Endothelial cell of hepatic sinusoid (primary cell): ENCODE results near the gene R3HDM2.
"Not testable (repeated sequence)": the region's sequence is repeated elsewhere in the genome, so short reads cannot be mapped to it uniquely, and the experiment has no call there.

Source experiments
- in situ Hi-C: cut with HindIII; loops from 2 replicates; pipeline ENCODE4 v1.10.0; 2017; ENCODE audit warnings: low sequenced_read_pairs

The R3HDM2 gene

DNA sequence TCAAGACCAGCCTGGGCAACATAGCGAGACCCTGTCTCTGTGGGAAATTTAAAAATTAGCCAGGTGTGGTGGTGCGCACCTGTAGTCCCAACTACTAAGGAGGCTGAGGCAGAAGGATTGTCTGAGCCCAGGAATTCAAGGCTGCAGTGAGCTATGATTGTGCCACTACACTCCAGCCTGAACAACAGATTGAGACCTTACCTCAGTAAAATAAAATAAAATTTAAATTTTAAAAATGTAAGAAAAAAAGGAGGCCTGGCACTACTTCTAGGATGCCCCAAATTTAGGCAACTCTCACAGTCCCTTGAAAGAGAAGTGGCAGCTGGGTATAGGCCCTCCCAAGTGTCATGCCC, 23.3 kb upstream of the R3HDM2 start:
- in situ Hi-C loops, result no loop called here

DNA sequence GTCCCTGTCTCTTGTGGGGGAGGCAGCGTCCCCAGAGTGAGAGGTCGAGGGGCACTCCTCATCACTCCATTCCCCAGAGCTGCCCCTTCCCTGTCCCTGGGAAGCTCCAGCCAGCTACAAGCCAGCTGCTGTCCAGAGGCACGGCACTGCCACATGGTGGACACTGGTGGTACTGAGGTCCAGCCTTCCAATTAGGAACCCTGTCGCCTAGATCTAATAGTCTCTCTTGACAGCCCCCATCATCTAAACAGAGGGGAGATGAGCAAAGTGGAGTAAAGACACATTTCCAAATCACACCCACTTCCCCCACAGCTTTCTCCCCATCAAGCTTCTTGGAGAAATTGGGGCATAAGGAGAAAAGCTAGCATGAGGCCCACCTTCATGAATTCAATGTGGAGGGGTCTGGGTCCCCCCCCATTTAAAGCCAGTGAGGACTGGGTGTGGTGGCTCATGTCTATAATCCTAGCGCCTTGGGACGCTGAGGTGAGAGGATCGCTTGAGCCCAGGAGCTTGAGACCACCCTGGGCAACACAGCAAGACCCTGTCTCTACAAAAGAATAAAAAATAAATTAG, 22.2 kb upstream of the R3HDM2 start:
- in situ Hi-C loops, result no loop called here

DNA sequence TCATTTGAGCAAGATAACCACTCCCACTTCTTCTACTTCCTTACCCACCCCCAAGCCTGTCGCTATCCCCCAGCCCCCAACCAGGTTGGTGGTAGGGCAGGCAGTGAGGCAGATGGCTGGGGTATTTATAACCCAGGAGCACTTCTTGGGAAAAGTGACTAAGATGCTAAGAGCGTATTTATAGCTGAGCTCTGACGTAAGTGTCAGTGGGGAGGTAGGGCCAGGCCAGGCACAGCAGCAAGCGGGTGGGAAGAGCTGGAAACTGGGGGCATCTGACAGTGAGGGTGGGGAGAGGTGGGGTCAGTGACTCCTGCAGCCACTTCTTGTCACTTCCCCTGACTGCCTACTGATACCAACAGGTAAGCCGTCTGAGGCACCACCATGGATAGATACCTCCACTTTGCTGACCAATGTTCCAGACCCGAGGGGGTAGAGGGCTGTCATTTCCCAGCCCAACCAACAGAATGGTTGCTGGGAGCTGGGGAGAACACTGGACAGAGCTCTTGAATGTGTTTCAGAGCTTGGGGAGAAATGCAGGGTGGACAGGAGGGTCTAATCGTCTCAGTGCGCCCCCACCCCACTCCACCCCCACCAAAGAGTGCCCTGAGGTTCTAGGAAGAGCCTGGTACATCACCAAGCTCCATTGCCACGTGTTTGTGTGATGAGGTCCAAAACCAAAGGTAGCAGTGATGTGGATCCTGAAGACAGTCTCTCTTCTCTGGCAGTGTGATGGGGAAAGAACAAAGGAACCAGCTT, 21.5 kb upstream of the R3HDM2 start:
- in situ Hi-C loops, result no loop called here

DNA sequence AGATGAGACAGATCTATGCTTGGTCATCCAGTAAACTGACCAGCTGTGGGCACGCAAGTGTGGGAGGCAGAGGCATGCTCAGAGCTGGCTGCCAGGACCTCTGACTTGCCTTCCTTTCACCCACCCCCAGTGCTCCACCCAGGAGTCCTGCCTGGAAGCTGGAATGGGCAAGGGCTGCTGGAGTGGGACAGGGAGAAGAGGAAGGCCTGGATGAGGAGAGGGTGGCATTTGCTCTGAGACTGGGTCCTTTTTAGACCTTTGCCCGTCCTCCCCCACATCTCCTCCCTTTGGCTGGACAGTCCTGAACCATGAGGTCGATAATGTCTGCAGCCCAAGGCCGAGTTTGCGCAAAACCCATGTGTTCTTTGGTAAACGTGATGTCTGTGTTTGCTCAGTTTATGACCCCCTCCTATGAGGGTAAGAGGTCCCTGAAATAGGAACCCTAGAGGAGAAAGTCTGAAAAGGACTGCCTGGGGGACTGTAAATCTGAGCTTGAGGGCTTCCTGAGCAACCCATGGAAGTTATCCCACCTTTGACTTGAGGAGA, 20.5 kb upstream of the R3HDM2 start:
- in situ Hi-C loops, result no loop called here

DNA sequence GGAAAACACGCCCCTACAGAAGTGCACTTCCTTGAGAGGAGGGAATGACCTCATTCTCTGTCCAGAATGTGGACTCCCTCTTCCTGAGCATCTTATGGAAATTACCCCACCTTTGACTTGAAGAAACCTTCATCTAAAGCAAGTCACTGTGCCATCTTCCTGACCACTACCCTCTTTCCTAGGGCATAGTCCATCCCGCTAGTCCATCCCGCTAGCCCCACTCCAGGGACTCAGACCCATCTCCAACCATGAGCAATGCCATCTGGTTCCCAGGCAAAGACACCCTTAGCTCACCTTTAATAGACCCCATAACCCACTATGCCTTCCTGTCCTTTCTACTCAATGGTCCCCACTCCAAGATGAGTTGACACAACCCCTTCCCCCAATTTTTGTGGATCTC, 19.2 kb upstream of the R3HDM2 start:
- in situ Hi-C loops, result no loop called here

DNA sequence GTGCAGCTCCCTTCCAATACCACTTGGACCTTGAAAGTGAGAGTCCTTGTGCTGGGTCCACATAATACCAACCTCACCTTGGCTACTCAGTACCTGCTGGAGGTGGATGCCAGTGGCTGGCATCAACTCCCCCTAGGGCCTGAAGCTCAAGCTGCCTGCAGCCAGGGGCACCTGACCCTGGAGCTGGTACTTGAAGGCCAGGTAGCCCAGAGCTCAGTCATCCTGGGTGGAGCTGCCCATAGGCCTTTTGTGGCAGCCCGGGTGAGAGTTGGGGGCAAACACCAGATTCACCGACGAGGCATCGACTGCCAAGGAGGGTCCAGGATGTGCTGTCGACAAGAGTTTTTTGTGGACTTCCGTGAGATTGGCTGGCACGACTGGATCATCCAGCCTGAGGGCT, 18.5 kb upstream of the R3HDM2 start:
- in situ Hi-C loops, result no loop called here

DNA sequence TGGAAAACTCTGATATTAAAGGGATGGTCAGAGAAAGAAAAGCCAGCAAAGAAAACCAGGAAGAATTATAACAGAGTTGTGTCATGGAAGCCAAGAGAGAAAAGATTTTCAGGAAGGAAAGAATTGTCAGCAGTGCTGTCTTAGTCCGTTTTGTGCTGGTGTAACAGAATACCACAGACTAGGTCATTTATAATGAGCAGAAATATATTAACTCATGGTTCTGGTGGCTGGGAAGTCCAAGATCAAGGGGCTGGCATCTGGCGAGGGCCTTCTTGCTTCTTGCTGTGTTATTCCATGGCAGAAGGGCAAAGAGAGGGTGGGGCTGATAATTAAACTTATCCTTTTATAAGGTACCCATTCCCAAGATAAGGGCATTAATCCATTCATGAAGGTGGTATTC, 17.8 kb upstream of the R3HDM2 start:
- in situ Hi-C loops, result no loop called here

DNA sequence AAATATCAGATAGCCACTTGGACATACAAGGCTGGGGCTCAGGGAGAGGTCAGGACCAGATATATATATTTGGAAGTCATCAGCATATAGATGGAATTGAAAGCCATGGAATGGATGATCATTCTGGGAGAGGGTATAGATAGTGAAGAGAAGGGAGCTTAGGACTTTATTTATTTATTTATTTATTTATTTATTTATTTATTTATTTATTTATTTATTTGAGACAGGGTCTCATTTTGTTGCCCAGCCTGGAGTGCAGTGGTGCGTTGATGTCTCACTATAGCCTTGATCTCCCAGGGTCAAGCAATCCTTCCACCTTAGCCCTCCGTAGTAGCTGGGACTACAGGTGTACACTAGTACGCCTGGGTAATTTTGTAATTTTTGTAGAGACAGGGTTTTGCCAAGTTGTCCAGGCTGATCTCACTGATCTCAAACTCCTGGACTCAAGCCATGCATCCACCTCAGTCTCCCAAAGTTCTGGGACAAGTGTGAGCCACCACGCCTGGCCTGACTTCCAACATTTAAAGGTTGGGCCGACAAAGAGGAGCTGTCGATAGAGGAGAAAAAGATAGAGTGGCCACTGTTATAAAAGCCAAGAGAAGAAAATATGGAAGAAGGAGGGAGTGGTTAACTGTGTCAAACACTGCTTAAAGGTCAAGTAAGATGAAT, 15.6 kb upstream of the R3HDM2 start:
- in situ Hi-C loops, result no loop called here

DNA sequence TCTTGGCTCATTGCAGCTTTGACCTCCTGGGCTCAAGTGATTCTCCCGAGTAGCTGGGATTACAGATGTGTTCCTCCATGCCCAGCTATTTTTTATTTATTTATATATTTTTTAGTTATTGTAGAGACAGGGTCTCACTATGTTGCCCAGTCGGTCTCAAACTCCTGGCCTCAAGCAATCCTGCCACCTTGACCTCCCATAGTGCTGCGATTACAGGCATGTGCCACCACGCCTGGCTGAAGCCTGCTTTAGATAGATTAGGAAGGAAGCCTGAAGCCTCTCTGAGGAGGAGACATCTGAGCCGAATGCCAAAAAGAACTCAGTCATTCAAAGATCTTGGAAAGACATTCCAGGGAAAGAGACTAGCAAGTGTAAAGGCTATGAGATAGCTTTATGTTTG, 13.9 kb upstream of the R3HDM2 start:
- in situ Hi-C loops, result no loop called here

DNA sequence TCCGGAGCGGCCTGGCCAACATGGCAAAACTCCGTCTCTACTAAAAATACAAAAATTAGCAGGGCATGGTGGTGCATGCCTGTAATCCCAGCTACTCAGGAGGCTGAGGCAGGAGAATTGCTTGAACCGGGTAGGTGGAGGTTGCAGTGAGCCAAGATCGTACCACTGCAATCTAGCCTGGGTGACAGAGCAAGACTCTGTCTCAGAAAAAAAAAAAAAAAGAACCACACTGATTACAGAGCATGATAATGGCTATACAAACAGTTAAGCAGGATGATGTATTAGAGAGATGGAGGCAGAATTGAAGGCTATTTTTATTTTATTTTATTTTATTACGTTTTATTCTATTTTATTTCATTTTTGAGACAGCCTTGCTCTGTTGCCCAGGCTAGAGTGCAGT, 13.5 kb upstream of the R3HDM2 start:
- in situ Hi-C loops, result not testable (repeated sequence)

DNA sequence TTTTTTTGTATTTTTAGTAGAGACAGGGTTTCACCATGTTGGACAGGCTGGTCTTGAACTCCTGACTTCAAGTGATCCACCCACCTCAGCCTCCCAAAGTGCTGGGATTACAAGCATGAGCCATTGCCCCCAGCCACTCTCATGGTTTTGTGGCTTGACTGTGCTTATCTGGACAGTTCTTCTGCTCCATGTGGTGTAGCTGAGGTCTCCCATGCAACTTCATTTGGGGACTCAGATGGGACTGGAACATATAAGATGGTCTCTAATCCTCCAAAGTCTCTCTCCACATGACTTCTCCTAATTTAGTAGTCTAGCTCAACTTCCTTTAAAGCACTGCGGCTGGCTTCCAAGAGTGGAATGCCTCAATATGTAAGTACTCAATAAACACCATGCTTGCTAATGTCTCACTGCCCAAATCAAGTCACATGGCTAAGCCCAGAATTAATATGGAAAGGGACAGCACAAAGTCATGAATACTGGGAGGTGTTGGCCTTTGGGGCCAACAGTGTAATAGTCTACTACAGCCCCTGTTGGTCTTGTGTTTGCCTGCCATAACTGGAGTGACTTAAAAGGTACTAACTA, 11.1 kb upstream of the R3HDM2 start:
- in situ Hi-C loops, result no loop called here

DNA sequence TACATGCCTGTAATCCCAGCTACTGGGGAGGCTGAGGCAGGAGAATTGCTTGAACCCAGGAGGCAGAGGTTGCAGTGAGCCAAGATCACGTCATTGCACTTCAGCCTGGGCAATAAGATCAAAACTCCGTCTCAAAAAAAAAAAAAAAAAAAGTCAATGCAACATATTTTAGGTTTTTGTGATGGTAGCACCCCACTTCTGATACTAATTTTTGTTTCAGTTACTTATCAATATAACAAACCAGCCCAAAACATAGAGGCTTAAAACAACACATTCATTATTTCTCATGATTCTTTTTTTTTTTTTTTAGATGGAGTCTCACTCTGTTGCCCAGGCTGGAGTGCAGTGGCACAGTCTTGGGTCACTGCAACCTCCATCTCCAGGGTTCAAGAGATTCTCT, 10.6 kb upstream of the R3HDM2 start:
- in situ Hi-C loops, result not testable (repeated sequence)

DNA sequence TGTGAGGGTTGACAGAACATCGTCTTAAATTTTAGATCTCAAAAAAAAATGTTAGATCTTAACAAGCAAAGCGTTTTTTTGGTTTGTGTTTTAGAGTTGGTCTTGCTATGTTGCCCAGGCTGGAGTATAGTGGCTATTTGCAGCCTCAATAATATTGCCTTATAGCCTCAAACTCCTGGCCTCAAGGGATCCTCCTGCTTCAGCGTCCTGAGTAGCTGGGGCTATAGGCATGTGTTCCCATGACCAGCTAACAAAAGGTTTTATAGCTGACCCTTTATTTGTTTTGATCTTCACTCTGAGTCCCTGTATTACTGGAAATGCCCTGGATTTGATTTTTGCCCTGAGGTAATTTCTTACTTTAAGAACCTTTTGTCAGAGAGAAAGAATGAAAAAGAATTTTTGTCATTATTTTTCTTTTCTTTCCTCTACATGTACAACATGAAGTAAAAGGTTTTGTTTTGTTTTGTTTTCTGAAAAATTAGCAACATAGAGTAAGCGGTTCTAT, 9.0 kb upstream of the R3HDM2 start:
- in situ Hi-C loops, result no loop called here

DNA sequence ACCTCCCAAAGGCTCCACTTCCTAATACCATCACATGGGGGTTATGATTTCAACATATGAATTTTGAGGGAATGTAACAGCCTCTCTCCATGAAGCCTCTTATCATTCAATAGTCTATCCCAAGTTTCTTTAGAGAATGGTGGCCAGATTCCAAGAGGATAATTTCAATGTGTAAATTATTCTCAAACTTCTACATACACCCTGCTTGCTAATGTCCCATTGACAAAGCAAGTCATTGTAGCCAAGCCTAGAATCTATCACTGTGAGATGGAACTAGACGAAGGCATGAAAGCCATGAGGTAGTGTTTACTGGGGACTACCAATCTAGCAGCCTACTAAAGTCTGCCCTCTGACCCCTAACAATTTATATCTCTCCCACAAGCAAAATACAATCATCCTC, 7.6 kb upstream of the R3HDM2 start:
- in situ Hi-C loops, result no loop called here

DNA sequence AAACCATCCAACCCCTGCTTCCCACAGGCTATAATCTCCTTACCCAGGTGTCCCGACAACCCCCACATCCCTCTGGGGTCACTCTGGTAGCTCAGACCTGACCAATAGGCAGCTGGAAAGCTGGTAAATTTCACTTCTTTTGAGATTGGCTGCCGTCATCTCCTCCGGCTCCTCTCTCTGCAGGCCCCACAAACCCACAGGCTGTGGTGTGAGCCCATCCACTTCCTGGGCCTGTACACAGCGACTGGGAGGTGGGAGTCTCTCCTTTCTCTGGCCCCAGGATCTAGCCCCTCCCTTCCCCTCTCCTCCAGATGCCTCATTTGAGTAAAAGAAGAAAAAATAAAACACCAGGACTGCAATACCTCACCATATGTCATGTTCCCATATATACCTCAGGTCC, 4.5 kb upstream of the R3HDM2 start:
- in situ Hi-C loops, result no loop called here

DNA sequence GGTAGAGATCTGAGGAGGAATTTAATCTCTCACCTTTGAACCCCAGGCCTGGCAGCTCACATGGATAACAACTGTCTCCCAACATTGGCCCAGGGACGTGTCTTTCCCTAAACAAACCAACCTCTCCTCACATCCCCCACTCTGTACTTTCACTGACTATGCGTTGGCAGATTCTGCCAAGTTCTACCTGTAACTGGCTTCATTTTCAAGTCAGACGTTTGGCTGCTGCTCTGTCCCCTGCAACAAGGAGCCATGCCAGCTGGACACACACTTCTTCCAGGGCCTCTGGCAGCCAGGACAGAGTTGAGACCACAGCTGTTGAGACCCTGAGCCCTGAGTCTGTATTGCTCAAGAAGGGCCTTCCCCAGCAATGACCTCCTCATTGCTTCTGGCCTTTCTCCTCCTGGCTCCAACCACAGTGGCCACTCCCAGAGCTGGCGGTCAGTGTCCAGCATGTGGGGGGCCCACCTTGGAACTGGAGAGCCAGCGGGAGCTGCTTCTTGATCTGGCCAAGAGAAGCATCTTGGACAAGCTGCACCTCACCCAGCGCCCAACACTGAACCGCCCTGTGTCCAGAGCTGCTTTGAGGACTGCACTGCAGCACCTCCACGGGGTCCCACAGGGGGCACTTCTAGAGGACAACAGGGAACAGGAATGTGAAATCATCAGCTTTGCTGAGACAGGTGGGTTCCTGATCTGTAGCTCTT, 3.8 kb upstream of the R3HDM2 start, which contains the start of gene INHBC:
Gene INHBC, plus strand, starts transcription at position 268 of the 707 bp plus-strand sequence. Its CDS starts 103 bp downstream, at position 371.
- in situ Hi-C loops, result no loop called here

DNA sequence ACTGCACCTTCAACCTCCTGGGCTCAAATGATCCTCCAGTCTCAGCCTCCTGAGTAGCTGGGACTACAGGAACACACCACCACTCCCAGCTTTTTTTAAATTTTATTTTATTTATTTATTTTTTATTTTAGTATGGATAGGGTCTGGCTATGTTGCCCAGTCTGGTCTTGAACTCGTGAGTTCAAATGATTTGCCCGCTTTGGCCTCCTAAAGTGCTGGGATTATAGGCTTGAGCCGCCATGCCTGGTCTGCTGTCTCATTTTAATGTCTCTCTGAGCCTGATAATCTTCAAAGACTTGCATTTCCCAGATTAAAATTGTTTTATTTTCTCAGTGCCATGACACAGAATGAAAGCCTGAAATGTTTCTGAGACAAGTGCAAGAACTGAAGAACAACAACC, 2.5 kb upstream of the R3HDM2 start:
- in situ Hi-C loops, result no loop called here

DNA sequence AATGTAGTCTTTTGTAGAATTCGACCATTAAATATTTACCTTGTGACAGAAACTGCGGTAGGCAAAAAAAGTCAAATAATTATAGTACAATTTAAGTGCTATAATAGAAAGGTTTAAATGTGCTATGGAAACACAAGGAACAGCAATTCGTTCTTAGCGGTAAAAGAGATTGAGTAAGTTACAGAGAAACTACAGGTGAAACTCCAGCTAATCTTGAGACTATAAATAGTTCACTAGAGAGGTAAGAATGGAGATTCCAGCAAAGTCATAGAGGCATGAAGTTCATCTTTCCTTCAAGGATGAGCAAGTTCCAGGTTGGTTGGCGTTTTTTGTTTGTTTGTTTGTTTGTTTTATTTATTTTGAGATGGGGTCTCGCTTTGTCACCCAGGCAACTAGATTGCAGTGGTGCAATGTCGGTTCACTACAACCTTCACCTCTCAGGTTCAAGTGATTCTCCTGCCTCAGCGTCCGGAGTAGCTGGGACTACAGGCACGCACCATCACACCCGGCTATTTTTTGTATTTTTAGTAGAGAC, 878 bp upstream of the R3HDM2 start:
- in situ Hi-C loops, result no loop called here

DNA sequence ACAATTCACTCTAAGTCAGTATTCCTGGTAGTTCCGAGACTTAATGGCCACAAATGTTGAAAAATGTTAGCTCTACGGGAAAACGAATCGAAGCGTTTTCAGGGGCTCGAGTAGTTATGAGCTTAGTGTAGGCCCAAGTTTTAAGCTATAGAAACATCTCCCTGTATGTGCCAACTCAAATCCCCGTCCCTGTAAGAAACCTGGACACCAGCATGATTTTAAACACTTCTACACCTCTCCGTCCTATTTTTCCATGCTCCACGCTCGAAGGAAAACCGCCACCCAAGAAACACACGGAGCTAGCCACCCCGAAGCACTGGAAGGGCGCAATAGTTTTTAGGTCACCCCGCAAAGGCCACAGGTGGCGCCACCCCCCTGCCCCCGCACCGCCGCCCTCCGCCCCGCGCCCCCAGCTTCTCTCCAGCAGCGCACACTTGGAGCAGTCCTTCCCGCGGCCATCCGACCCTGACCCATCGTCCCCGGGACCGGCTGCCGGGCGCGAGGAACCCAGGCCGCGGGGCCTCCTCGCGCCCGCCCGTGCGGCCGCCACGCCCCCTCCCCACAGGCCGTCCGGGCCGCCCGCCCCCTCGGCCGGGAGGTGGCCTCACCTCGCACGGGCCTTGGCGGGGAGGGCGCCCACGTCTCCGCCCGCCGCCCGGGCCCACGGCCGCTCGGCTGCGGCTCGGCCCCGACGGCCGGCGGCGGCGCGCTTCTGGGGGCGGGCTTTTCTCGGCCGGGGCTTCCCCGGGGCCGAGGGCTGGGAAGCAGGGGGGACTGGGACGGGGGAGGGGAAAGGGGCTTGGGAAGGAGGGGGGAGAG, 522 bp downstream of the R3HDM2 start:
- in situ Hi-C loops, result no loop called here
